ENCODE data around the gene RHOXF2B. TPM values are rescaled to one million over a fixed set of nuclear protein-coding genes. Genes with fewer than 3 reads are reported as not detected.
"Not testable (repeated sequence)": the region's sequence is repeated elsewhere in the genome, so short reads cannot be mapped to it uniquely, and the experiment has no call there.

RHOXF2B gene
- total and polyA plus RNA-seq, 2 donors (not counting 3 experiments of a cell fraction or from before 2014, with no cell fraction given), result not detected

GRCh38 chrX:120036704-120037103, 40.8 kb downstream of the RHOXF2B start:
- no peaks in the 10 kb centered on the region for H3K79me2 ChIP-seq (ENCODE audit: control insufficient read depth, insufficient read depth, low read length)
- H3K9me1 ChIP-seq (replicated peaks; ENCODE audit: control insufficient read depth, extremely low read depth, insufficient read depth, low read length), result no peaks in the 10 kb centered on the region
- no peaks in the 10 kb centered on the region for H3K4me1 ChIP-seq (ENCODE audit: control insufficient read depth, extremely low read depth, insufficient read depth, low read length)
- H4K20me1 ChIP-seq (replicated peaks; ENCODE audit: control insufficient read depth, extremely low read depth, insufficient read depth, low read length), result no peaks in the 10 kb centered on the region
- FAIRE-seq (no peak), DNase-seq (ENCODE audit: low read depth, low spot score) (no peak)
- TF ChIP-seq MAX (IDR thresholded peaks at IDR 0.05; ENCODE audit: insufficient read depth, insufficient read length) (no peak), FOS (IDR thresholded peaks at IDR 0.05; ENCODE audit: borderline replicate concordance, insufficient read depth, low read length) (no peak), POLR2AphosphoS5 (IDR thresholded peaks at IDR 0.05; ENCODE audit: insufficient read depth, low read depth, low read length) (no peak), POLR2A (IDR thresholded peaks at IDR 0.05; ENCODE audit: low read depth, low read length) (no peak), JUN (IDR thresholded peaks at IDR 0.05; ENCODE audit: borderline replicate concordance, insufficient read depth, insufficient read length, low read depth) (no peak), MYC (IDR thresholded peaks at IDR 0.05; ENCODE audit: low read depth, low read length) (no peak), GATA2 (IDR thresholded peaks at IDR 0.05; ENCODE audit: insufficient read depth, insufficient read length, low read depth, low read length) (no peak), EZH2 (IDR thresholded peaks at IDR 0.05; ENCODE audit: borderline replicate concordance, low read depth, low read length, severe bottlenecking) (no peak), CTCF (IDR thresholded peaks at IDR 0.05; ENCODE audit: extremely low read depth in 1 of 2, insufficient read depth in 1 of 2, low read depth in 1 of 2, low read length in 2 of 2) (no peak)
- POLR2A ChIA-PET, result no interaction called here
- H3K9me3 ChIP-seq (replicated peaks; ENCODE audit: control insufficient read depth, insufficient read depth, low read length), result no peaks in the 10 kb centered on the region
- no peak overlapping the region for H3K9ac ChIP-seq (replicated peaks; ENCODE audit: extremely low read depth, insufficient read depth, low read length)
- CTCF ChIA-PET, result interaction anchor here (1.2 kb wide), 1 partner anchor 177 kb away, joined by 3 read pairs; no protein-coding TSS in a partner anchor
- H3K4me2 ChIP-seq (ENCODE audit: insufficient read depth, low read length), result no peak overlapping the region
- no peak overlapping the region for H2AFZ ChIP-seq (ENCODE audit: low read depth, low read length)
- intact Hi-C loops (cut with micrococcal nuclease) (no loop called here), dilution Hi-C loops (cut with MboI; ENCODE audit: extremely low pct_ligation_motif_present, low sequenced_read_pairs) (no loop called here)
- no peak overlapping the region for H3K27ac ChIP-seq (ENCODE audit: insufficient read depth, low read depth, low read length)
- H3K36me3 ChIP-seq (ENCODE audit: control insufficient read depth in 2 of 2, extremely low read depth in 1 of 2, insufficient read depth in 2 of 2, low read length in 2 of 2), result no peaks in the 10 kb centered on the region
- H3K27me3 ChIP-seq (ENCODE audit: control insufficient read depth in 2 of 2, insufficient read depth in 2 of 2, low read length in 2 of 2), result no peaks in the 10 kb centered on the region
- no peak overlapping the region for H3K4me3 ChIP-seq (replicated peaks in 1 of 3; ENCODE audit: insufficient read depth in 1 of 3, low read depth in 1 of 3, low read length in 3 of 3)
- BruUV-seq (replicated peaks), result no TSS peak

DNA sequence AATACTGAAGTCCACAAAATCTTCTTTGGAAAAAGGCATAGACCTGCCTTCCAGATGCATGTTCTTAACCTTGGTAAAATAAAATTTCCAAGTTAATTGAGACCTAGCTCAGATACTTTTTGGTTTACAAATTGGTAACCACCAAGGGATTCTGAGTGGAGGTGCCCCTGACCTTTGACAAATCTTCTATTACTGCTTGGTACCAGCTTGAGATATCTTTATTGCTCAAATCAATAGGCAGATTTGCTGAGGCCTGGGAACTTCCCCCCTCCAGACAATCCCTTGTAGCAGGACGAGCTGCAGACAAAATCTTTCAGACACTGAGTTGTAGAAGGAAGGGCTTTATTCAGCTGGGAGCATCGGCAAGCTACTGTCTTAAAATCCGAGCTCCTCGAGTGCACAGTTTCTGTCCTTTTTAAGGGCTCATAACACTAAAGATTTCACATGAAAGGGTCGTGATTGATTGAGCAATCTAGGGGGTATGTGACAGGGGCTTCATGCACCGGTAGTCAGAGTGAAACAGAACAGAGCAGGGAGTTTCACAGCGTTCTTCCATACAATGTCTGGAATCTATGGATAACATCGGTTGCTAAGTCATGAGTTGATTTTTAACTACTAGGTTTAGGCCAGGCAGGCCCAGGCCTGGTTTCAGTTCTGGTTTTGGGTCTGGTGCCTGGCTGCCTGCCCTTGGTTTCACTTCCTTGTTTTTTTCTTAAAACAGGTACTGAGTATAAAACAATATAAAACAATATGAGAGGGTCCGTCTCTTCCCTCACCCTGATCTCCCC, 41.8 kb downstream of the RHOXF2B start:
- H2AFZ ChIP-seq (ENCODE audit: low read depth, low read length); H3K27me3 ChIP-seq (ENCODE audit: control insufficient read depth in 2 of 2, insufficient read depth in 2 of 2, low read length in 2 of 2); dilution Hi-C loops (cut with MboI; ENCODE audit: extremely low pct_ligation_motif_present, low sequenced_read_pairs); H3K9ac ChIP-seq (replicated peaks; ENCODE audit: extremely low read depth, insufficient read depth, low read length); H3K9me3 ChIP-seq (replicated peaks; ENCODE audit: control insufficient read depth, insufficient read depth, low read length); H3K4me3 ChIP-seq (replicated peaks in 1 of 3; ENCODE audit: insufficient read depth in 1 of 3, low read depth in 1 of 3, low read length in 3 of 3); H3K27ac ChIP-seq (ENCODE audit: insufficient read depth, low read depth, low read length); DNase-seq (ENCODE audit: low read depth, low spot score); H3K36me3 ChIP-seq (ENCODE audit: control insufficient read depth in 2 of 2, extremely low read depth in 1 of 2, insufficient read depth in 2 of 2, low read length in 2 of 2); POLR2A ChIA-PET; H3K4me1 ChIP-seq (ENCODE audit: control insufficient read depth, extremely low read depth, insufficient read depth, low read length); BruUV-seq (replicated peaks); H3K4me2 ChIP-seq (ENCODE audit: insufficient read depth, low read length); FAIRE-seq; H4K20me1 ChIP-seq (replicated peaks; ENCODE audit: control insufficient read depth, extremely low read depth, insufficient read depth, low read length); CTCF ChIA-PET; H3K79me2 ChIP-seq (ENCODE audit: control insufficient read depth, insufficient read depth, low read length); H3K9me1 ChIP-seq (replicated peaks; ENCODE audit: control insufficient read depth, extremely low read depth, insufficient read depth, low read length); intact Hi-C loops (cut with micrococcal nuclease): not testable (repeated sequence)
